A549 (cell line): ENCODE results near the gene PHC2. TPM values are rescaled to one million over a fixed set of nuclear protein-coding genes. Genes with fewer than 3 reads are reported as not detected.

Experiments
- ATAC-seq, 2 experiments: fragments of 200-7000 bp in 1 of 2; fragments of >200 bp in 1 of 2; cut with Nextera tagmentation in 1 of 2; cut with Tn5 transposase in 1 of 2; 3 replicates each; pipeline versions ENCODE4 v1.8.0 to v1.9.1; 2018 to 2020; ENCODE audit warnings: mild to moderate bottlenecking in 1 of 2, moderate library complexity in 1 of 2
- CTCF ChIA-PET: fragments of 300-600 bp; sonication (Branson Sonifier 250); formaldehyde crosslinking; extraction: SDS; loops from one replicate; lab custom pipeline; 2021; ENCODE audit warnings: antibody characterized with exemption, inconsistent platforms; lab: Yijun Ruan, JAX
- POLR2A ChIA-PET: fragments of 350-600 bp; formaldehyde crosslinking; extraction: SDS; loops from one replicate; lab custom pipeline; 2021; ENCODE audit warnings: antibody characterized with exemption, inconsistent platforms; lab: Yijun Ruan, JAX
- DNase-seq, 2 experiments: peaks; one replicate each; pipeline versions ENCODE4 v3.0.0 to v3.0.0-alpha.2; 2011 to 2016; ENCODE audit warnings: low read depth in 1 of 2, low spot score in 1 of 2
- FAIRE-seq: peaks from 2 replicates; lab custom pipeline; 2011; peaks lifted over from hg19 to GRCh38; lab: Jason Lieb, UNC
- H3K27ac ChIP-seq, 2 experiments: fragments of >200 bp; sonication (Bioruptor Twin); formaldehyde crosslinking; 3 replicates each; pipeline ENCODE4 v1.5.1; 2016 to 2017
- H3K4me1 ChIP-seq: fragments of >200 bp; sonication (Bioruptor Twin); formaldehyde crosslinking; 3 replicates; pipeline ENCODE4 v1.6.1; 2016
- H3K4me2 ChIP-seq: fragments of >200 bp; sonication (Bioruptor Twin); formaldehyde crosslinking; 3 replicates; pipeline ENCODE4 v1.6.1; 2016
- H3K4me3 ChIP-seq: fragments of >200 bp; sonication (Bioruptor Twin); formaldehyde crosslinking; 3 replicates; pipeline ENCODE4 v1.5.1; 2016
- H3K9me3 ChIP-seq: fragments of >200 bp; sonication (Bioruptor Twin); formaldehyde crosslinking; 3 replicates; pipeline ENCODE4 v1.6.1; 2016
- CEBPB ChIP-seq, 2 experiments: fragments of >200 bp in 1 of 2; sonication (Bioruptor Twin) in 1 of 2; formaldehyde crosslinking in 1 of 2; IDR thresholded peaks; 2 replicates each; pipeline ENCODE4 v1.6.1; 2012 to 2016
- EHF ChIP-seq: fragments of 250-450 bp; sonication (Bioruptor Pico); IDR thresholded peaks from 2 replicates; pipeline ENCODE4 v1.5.0; 2020; ENCODE audit warnings: mild to moderate bottlenecking
- EHMT2 ChIP-seq: fragments of 200-600 bp; sonication (generic); IDR thresholded peaks from 2 replicates; pipeline ENCODE4 v1.6.1; 2016; ENCODE audit warnings: antibody characterized with exemption, low read depth, mild to moderate bottlenecking, moderate library complexity
- FOSL2 ChIP-seq, 2 experiments: fragments of 450-650 bp in 1 of 2; fragments of >200 bp in 1 of 2; sonication (Bioruptor Twin) in 1 of 2; formaldehyde crosslinking; IDR thresholded peaks; 2 replicates each; pipeline versions ENCODE4 v1.5.0 to v1.6.1; 2016 to 2020; ENCODE audit warnings: mild to moderate bottlenecking in 1 of 2, moderate library complexity in 1 of 2
- FOXS1 ChIP-seq: fragments of 250-450 bp; sonication (Bioruptor Pico); IDR thresholded peaks from 2 replicates; pipeline ENCODE4 v1.5.0; 2020; ENCODE audit warnings: mild to moderate bottlenecking, moderate library complexity
- GATA3 ChIP-seq: IDR thresholded peaks from 2 replicates; pipeline ENCODE4 v1.6.1; 2012; ENCODE audit warnings: borderline replicate concordance
- HDAC2 ChIP-seq: fragments of 200-600 bp; sonication (generic); IDR thresholded peaks from 2 replicates; pipeline ENCODE4 v1.6.1; 2016
- HEYL ChIP-seq: fragments of 250-450 bp; sonication (Bioruptor Pico); IDR thresholded peaks from 2 replicates; pipeline ENCODE4 v1.8.0; 2021; ENCODE audit warnings: mild to moderate bottlenecking, moderate library complexity
- JUN ChIP-seq, 2 experiments: fragments of >200 bp; sonication (Bioruptor Twin); formaldehyde crosslinking; IDR thresholded peaks; 2 replicates in 1 of 2; 3 replicates in 1 of 2; pipeline ENCODE4 v1.6.1; 2016 to 2017
- JUNB ChIP-seq: fragments of >200 bp; sonication (Bioruptor Twin); formaldehyde crosslinking; IDR thresholded peaks from 2 replicates; pipeline ENCODE4 v1.6.1; 2016
- KDM5A ChIP-seq: fragments of 200-600 bp; sonication (generic); IDR thresholded peaks from 2 replicates; pipeline ENCODE4 v1.6.1; 2016; ENCODE audit warnings: antibody characterized with exemption, mild to moderate bottlenecking
- MAFK ChIP-seq: fragments of 450-650 bp; IDR thresholded peaks from 2 replicates; pipeline ENCODE4 v1.6.1; 2014; ENCODE audit not compliant: partially characterized antibody
- MAX ChIP-seq: IDR thresholded peaks from 2 replicates; pipeline ENCODE4 v1.6.1; 2012
- MYC ChIP-seq: IDR thresholded peaks from 2 replicates; pipeline ENCODE4 v1.6.1; 2012; ENCODE audit warnings: mild to moderate bottlenecking, inconsistent platforms, low read length, improper control_type of control experiment, borderline replicate concordance
- POLR2AphosphoS2 ChIP-seq: conservative IDR thresholded peaks from 2 replicates; pipeline ENCODE4 v1.6.1; 2012; ENCODE audit warnings: low read length, improper control_type of control experiment, inconsistent platforms
- RCOR1 ChIP-seq: fragments of 150-350 bp; IDR thresholded peaks from 2 replicates; pipeline ENCODE4 v1.6.1; 2014; ENCODE audit warnings: antibody characterized with exemption, low read length, low read depth
- RNF2 ChIP-seq: fragments of 200-600 bp; sonication (generic); IDR thresholded peaks from 2 replicates; pipeline ENCODE4 v1.6.1; 2016; ENCODE audit warnings: low read depth, mild to moderate bottlenecking, antibody characterized with exemption, moderate library complexity, borderline replicate concordance
- ZSCAN20 ChIP-seq: fragments of 250-450 bp; sonication (Bioruptor Pico); IDR thresholded peaks from 2 replicates; pipeline ENCODE4 v1.8.0; 2022; ENCODE audit warnings: mild to moderate bottlenecking, moderate library complexity
- WGBS: methylation state at CpG from one replicate; pipeline ENCODE4 v1.1.6; 2017; ENCODE audit errors: missing lambda C conversion rate; 5-methylcytosine and 5-hydroxymethylcytosine counted together
- polyA plus RNA-seq, 4 experiments: library from polyadenylated mRNA; depleted of rRNA in 3 of 4; stranded (reverse); fragments of >200 nt; fragmentation: RNase III in 1 of 4; extraction: RNeasy Plus Mini Kit Qiagen cat#74134 plus additional on column Dnase treatment in 1 of 4; gene quantifications; 2 replicates in 3 of 4; 3 replicates in 1 of 4; pipeline ENCODE4 v1.2.3, GENCODE V29; 2011 to 2017
- TF ChIP-seq, protein P1 (sequence below): fragments of >200 bp; sonication (Bioruptor Twin); formaldehyde crosslinking; IDR thresholded peaks from 3 replicates; pipeline ENCODE4 v1.6.1; 2016

The PHC2 gene
- polyA plus RNA-seq, 2 of the 4 experiments (the other 2 are of a cell fraction), result 29.9 to 33.2 TPM

GRCh38 chr1:33433509-33434362 is 2.8 kb upstream of the PHC2 start:
- POLR2A ChIA-PET, result no interaction called here
- ATAC-seq, result 0 out of 6 replicates have a peak, but pooled peaks of 1 of the 2 experiments have one; percentile 4

GRCh38 chr1:33429856-33430691 is 821 bp downstream of the PHC2 start:
- peak; percentile 9 to 51 for ATAC-seq
- WGBS, result 59% methylated on average over 15 of the region's 54 CpGs
- Histone ChIP-seq H3K27ac (peak overlapping the region; percentile 60 to 90; a peak in 5 of 6 replicates), H3K9me3 (no peaks in the 10 kb centered on the region), H3K4me3 (peak overlapping the region; percentile 95), H3K4me1 (peaks cover 23% of the 10 kb centered on the region; the same call in 2 of the 3 replicates)
- CTCF ChIA-PET, result no interaction called here
- DNase-seq, result peak in 1 of 2 experiments; percentile 5
- POLR2A ChIA-PET, result no interaction called here
- no peak for FAIRE-seq
- TF ChIP-seq FOXS1 (CRISPR knock-in tag) (no peak), KDM5A (no peak), MYC (no peak), HDAC2 (no peak), GATA3 (no peak), RCOR1 (no peak), POLR2AphosphoS2 (no peak), RNF2 (no peak)
- TF ChIP-seq, all 56 proteins: peak for 0
- peak overlapping the region; percentile 97 for H3K4me2 ChIP-seq

More at GRCh38 chr1:33433509-33434362, 2.8 kb upstream of the PHC2 start:
- Histone ChIP-seq H3K4me1 (peaks cover 24% of the 10 kb centered on the region; the same call in 2 of the 3 replicates), H3K4me3 (no peak overlapping the region), H3K9me3 (no peaks in the 10 kb centered on the region), H3K4me2 (peak overlapping the region; percentile 37; the same call in 1 of the 3 replicates), H3K27ac (no peak overlapping the region)
- DNase-seq, result peak; percentile 16 to 68
- peak; percentile 48 to 87; a peak in 3 of 4 replicates for TF ChIP-seq CEBPB (IDR thresholded peaks at IDR 0.05)
- TF ChIP-seq MAX, result peak; percentile 37; the same call in 1 of the 2 replicates
- TF ChIP-seq RCOR1, result no peak
- TF ChIP-seq JUNB, result peak; percentile 82
- TF ChIP-seq GATA3, result peak; percentile 50; the same call in 1 of the 2 replicates
- no peak for TF ChIP-seq EHF (CRISPR knock-in tag)
- peak; percentile 66; the same call in 1 of the 2 replicates for TF ChIP-seq FOSL2 (IDR thresholded peaks at IDR 0.05)
- TF ChIP-seq FOSL2 (CRISPR knock-in tag; IDR thresholded peaks at IDR 0.05), result peak; percentile 72
- TF ChIP-seq HEYL (CRISPR knock-in tag), result no peak
- no peak for TF ChIP-seq POLR2AphosphoS2
- TF ChIP-seq EHMT2, result no peak
- WGBS, result 10% methylated on average over 3 of the region's 3 CpGs
- FAIRE-seq, result no peak
- CTCF ChIA-PET, result no interaction called here

GRCh38 chr1:33429332-33429731 is 1.6 kb downstream of the PHC2 start:
- H3K27ac ChIP-seq, result no peak overlapping the region
- H3K4me2 ChIP-seq, result no peak overlapping the region; the same call in 2 of the 3 replicates
- H3K4me1 ChIP-seq, result peaks cover 17% of the 10 kb centered on the region; the same call in 2 of the 3 replicates
- ATAC-seq (no peak), DNase-seq (no peak), FAIRE-seq (no peak)
- ChIA-PET CTCF (interaction anchor here (1.8 kb wide), 1 partner anchor 134 kb away, joined by 3 read pairs; no protein-coding TSS in a partner anchor), POLR2A (no interaction called here)
- TF ChIP-seq, protein P1, sequence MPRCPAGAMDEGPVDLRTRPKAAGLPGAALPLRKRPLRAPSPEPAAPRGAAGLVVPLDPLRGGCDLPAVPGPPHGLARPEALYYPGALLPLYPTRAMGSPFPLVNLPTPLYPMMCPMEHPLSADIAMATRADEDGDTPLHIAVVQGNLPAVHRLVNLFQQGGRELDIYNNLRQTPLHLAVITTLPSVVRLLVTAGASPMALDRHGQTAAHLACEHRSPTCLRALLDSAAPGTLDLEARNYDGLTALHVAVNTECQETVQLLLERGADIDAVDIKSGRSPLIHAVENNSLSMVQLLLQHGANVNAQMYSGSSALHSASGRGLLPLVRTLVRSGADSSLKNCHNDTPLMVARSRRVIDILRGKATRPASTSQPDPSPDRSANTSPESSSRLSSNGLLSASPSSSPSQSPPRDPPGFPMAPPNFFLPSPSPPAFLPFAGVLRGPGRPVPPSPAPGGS, result no peak
- TF ChIP-seq MAFK (no peak), ZSCAN20 (CRISPR knock-in tag) (no peak), JUN (IDR thresholded peaks at IDR 0.05) (no peak)
- TF ChIP-seq, all 56 proteins: peak for 0
- no peaks in the 10 kb centered on the region for H3K9me3 ChIP-seq
- H3K4me3 ChIP-seq, result no peak overlapping the region
- WGBS, result 91% methylated on average over 2 of the region's 2 CpGs
